ENCODE results near the gene ARID1B.
A peak's percentile ranks its signal among the peaks of the same experiment; 100 is the strongest.
"Not testable (repeated sequence)": the region's sequence is repeated elsewhere in the genome, so short reads cannot be mapped to it uniquely, and the experiment has no call there.

Gene ARID1B

DNA sequence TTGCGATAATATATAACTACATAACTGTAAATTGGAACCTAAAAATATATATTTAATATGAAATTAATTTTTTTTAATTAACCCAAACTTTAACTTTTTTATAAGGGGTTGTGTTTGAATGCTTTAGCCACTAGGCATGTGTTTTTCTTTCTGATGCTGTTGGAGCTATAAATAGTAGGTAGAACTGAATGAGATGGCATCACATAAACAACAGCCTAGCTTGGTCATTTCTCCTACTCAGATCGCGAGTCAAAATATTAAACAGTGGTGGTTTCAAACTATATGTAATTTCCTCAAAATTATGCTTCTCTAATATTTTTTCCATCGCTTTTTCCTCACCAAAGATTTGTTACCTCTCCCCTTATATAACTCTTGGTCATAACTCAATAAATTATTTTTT, 243.2 kb downstream of the ARID1B start:
- DNase-seq (ENCODE audit: low read depth in 2 of 2): no peak

DNA sequence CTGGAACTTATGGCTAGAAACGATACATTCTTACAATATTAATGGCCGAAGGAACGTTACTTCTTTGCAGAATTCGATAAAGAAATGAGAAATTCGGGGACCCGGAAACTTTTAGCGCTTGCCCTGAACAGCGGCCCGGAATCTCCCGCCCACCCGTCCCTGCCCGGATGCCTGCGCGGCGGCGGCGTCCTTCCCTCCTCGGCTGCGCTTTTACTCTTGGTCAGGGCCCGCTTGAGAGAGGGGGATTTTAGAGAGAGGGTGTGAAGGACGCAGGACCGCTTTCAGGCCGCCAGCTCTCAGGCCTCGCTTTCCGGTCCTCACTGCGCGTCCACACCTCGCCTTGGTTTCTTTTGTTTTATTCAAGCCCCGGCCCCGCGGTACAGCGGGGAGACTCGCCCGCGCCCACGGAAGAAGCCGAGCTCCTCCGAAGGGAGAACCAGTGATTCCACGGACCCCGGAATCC, 243.7 kb downstream of the ARID1B start:
- peak; percentile 52 to 53 for DNase-seq (ENCODE audit: low read depth in 2 of 2)

- peak; percentile 80 to 85 for DNase-seq (ENCODE audit: low read depth in 2 of 2)
Observed at GRCh38 chr6:157021344-157021992, 244.3 kb downstream of the ARID1B start.

DNA sequence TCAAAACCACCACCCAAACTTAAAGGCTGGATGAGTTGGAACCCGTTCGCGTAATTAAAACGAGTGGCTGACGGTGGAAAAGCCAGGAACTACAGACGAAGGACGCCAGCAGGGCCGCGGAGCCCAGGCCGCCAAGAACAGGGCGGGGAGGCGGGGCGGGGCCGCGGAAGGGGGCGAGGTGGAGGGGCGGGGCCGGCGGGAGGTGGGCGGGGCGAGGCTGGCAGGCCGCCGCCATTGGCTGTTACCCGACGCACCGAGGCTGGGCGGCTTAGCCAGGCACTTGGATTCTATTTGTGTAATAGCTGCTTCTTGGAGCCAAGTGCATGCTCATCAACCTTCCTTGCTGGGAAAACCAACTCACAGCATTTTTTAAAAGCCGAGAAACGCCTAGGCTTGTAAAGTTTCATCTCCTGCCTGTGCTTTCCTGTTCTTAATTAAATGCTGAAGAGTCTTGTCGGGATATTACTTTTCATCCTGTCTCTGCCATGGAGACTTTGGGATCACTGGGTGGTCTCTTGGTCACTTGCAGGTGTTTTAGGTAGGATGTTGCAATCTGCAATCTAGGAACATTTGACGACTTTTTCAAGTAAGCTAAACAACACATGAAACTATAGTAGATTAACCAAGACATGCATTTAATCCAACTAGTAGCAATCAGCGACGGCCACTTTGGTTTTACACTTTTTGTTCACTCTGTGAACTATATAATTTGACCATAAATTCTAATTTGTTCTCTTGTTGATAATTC, 245.0 kb downstream of the ARID1B start:
- DNase-seq (ENCODE audit: low read depth in 2 of 2): peak; percentile 77 to 82

GRCh38 chr6:157023958-157024357, 246.8 kb downstream of the ARID1B start:
- no peak for DNase-seq (ENCODE audit: low read depth in 2 of 2)

DNA sequence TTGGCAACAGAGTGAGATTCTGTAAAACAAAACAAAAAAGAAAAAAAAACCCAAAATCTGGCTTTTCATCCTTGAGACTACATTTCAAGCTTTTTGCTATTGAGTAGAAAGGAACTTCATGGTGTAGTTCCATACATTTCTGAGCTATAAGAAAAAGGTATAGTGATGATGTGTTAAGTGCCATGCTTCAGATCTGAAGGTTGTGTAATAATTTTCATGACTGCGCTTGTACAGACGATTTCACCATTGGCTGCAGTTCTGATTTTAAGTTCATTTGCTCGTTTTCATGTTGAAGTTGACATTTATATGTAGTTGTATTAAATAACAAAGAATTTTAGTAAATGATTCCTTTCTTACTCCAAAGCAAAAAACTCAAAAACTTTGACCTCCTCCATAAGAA, 247.6 kb downstream of the ARID1B start:
- no peak for DNase-seq (ENCODE audit: low read depth in 2 of 2)

GRCh38 chr6:157025437-157025836, 248.3 kb downstream of the ARID1B start:
- DNase-seq (ENCODE audit: low read depth in 2 of 2): no peak

DNA sequence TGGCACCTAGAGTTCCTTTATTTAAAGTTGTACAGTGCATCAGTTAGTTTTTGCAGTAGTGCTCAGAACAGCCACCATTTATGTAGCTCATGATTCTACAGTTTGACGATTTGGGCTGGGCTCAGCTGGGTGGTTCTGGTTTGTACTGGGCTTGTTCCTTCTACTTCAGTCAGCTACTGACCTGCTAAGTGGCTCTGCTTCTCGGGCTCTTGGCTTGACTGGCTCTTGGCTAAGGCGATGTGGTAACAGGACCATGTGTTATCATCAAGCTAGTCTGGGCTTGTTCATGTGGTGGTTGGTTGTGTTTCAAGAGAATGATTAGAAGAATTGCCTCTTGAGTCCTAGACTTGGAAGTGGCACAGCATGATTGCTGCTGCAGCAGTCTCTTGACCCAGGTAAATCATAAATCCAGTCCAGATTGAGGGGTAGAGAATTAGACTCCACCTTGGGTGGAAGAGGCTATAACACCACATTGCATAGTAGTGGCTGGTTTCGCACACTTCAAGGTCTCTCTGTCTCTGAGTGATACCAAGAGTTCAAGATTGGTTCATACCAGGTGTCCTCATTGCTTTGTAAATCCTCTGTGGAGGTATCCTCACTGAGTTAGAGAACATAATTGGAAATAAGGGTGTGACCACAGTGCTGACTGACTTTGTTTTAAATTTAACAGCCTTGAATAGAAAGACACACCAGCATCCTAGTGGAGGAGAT, 253.0 kb downstream of the ARID1B start:
- no peak for DNase-seq (ENCODE audit: low read depth in 2 of 2)

- DNase-seq (ENCODE audit: low read depth in 2 of 2): no peak
Observed at GRCh38 chr6:157030755-157031154, 253.6 kb downstream of the ARID1B start.

GRCh38 chr6:157032923-157033322, 255.7 kb downstream of the ARID1B start:
- DNase-seq (ENCODE audit: low read depth in 2 of 2): no peak

DNA sequence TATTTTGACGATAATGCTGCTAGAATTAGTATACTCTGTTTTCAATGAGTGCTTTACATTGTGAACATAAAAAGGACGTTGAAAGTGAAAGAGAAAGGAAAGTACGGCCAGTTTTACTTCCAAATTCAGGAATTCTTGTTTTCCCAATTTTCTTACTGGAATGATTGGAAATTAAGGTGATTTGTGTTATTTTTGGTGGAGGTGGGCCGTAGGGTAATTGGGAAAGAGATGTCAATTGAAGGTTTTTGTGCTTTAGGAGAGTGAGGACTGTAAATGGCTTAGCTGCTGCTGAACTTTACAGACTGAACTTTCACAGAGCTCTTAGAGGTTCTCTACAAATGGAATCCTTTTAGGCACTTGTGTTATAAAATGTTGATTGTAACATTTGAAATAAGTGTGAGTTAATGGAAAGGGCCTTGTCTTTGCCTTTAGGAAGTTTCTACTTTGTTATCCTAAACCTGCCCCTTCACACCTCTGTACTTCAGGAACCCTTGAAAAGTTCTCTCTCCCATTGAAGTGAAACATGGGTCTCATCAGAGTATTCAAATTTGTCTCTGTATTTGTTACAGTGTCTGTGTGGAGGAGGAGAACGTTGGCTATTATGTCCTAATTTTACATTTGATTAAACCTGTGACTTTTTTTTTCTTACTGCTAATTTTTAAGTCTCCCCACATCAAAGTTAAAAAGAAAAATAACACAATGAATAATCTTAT, 256.4 kb downstream of the ARID1B start:
- no peak for DNase-seq (ENCODE audit: low read depth in 2 of 2)

DNA sequence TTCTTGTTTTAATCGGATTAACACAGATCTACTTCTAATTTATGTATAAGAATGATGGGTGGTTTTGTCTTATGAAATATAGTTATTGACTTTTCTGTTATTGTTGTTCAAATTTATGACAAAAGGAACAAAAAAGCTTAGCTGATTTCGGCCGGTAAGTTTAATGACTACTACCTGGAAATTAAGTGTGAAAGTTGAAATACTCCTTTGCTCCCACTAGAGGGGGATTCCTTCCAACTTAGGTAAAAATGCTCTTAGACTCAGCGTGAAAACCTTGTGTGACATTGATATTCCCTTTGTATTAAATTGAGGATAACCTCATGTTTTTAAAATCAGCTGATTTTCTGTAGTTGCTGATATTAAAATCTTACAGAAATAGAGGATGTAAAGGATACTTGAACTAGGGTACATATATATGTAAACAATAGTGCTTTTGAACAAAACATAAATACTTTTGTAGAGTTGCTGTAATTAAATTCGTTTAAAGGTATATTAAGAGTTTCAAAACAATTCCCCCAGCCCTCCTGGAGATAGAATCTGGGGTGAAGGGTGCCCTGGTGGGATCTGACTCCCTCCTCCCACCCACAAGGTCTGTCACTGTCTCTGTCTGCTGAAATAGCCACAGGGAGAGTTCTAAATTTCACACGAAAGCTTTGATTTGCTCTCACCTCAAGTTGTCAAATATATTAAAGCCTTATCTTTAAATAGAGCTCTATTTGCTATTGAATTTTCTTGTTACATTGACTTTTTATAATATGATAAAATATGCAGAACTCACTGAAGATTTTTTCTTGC, 257.5 kb downstream of the ARID1B start:
- no peak for DNase-seq (ENCODE audit: low read depth in 2 of 2)

DNA sequence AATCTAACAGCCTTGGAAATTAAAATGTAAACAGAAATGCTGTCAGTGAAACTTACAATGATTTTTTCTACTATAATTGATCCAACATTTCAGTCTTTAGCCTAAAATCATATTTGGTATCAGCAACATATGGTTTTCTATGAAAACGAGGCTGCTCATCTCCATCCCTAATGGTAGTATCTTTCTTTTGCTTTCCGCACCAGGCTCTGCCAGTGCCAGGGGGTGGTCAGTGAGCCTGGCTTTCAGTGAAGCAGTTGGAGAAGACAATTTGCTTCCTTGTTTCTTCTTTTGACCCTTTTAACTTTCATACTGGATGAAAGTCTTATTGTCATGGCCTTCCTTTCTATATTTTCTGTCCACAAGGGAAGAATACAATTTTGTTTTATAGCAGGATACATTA, 258.4 kb downstream of the ARID1B start:
- no peak for DNase-seq (ENCODE audit: low read depth in 2 of 2)

DNA sequence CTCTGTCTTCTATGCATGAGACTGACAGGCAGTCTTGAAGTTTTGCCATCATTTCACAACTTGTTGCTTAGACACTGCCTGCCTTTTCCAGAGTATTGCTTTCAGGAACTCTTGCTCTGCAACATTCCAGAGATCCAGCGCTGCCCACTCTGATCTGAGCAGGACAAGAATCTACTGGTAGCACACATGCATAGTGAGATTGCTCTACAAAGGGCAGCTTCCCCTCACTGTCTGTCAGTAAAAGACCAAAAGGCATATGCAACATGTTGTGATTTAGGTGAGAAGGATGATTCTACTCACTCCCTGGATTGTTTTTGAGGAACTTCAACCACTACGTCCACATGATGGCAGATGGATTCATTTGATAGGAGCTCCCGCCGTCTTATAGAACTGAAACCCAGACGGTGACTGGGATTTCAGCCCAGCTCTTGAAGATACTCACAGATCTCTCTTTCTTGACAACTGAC, 259.1 kb downstream of the ARID1B start:
- DNase-seq (ENCODE audit: low read depth in 2 of 2): no peak

DNA sequence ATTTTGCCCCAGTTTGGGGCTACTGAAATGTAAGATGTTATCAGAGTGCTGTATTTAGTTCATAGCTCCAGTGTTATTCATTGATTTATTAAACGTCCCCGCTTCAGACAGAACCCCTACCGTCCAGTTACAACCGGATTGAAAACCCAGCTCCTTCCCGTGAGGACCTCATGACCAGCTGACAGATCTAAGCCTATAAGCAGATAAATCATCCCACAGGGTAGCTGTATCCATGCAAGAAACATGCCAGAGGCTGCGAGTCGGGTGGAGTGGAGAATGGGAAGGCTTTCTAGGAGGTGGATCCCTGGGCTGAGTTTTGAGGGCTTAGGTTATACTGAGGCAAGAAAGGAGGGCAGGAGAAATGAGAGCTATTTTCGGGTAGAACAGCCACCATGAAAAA, 260.0 kb downstream of the ARID1B start:
- no peak for DNase-seq (ENCODE audit: low read depth in 2 of 2)

- no peak for DNase-seq (ENCODE audit: low read depth in 2 of 2)
Observed at GRCh38 chr6:157038610-157039009, 261.4 kb downstream of the ARID1B start.

DNA sequence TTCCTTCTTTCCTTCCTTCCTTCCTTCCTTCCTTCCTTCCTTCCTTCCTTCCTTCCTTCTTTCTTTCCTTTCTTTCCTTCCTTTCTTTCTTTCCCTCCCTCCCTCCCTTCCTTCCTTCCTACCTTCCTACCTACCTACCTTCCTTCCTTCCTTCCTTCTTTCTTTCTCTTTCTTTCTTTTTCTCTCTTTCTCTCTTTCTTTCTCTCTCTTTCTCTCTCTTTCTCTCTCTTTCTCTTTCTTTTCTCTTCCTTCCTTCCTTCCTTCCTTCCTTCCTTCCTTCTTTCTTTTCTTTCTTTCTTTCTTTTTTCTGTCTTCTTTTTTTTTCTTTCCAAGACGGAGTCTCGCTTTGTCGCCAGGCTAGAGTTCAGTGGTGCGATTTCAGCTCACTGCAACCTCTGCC, 262.5 kb downstream of the ARID1B start:
- not testable (repeated sequence) for DNase-seq (ENCODE audit: low read depth in 2 of 2)

DNA sequence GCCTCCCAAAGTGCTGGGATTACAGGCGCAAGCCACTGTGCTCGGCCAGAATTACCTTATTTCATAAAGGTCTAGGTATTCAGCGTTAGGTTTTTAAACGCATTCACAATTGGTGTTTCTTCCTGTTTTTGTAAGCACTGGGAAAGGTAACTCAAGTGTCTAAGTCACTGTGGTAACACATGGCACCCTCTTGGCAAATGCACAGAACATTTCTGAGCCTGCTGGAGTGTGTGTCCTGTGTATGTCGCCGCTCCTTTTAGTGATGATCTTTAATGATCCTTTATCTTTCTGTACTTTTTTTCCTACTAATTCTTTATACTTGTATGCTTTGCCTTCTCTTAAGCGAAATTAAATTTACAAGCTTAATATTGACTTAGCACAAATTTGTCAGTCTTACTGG, 263.0 kb downstream of the ARID1B start:
- no peak for DNase-seq (ENCODE audit: low read depth in 2 of 2)

DNA sequence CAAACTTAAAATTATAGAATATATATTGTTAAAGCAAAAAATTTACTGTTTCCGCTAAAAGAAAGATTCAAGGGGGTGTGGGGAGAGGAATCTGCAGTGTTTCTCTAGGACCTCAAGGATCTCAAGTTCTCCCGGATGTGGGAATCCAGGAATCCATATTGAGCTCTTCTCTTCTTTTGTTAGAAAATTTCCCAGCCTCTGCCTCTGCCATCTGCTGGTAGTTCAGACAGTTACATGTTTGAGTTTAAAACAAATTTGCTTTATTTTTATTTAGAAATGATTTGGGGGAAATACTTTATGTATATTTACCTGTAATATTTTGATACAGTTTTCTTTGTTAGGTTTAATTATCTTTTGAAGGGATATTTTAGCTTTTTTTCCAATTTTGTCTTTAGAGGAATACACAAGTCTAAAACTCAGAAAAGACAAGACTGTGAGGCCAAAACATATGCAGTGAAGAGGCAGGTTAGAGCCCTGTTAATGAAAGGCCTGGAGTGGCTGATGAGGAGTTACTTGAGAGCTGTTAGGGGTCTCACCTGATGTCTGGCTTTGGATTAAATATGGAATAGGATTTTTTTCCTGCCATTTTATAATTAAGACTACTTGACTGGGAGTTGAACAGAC, 268.8 kb downstream of the ARID1B start:
- DNase-seq (ENCODE audit: low read depth in 2 of 2): no peak

DNA sequence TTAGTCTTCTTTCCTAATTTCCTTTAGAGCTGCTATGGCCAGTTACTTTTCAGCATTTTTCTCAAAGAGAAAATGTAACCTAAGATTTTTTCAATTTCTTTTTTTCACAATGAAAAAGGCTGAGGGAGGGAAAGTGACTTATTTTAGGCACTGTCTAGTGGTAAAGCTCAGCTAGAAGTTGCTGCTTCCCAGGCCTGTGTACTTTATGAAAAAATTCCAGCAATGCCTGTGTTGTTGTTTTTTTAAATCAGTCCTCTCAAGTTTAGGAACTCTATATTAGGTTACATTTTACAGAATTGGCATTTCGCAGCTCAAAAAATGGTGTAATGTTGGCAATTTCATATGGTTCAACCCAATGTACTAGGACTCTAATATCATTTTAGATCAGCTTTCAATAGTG, 269.6 kb downstream of the ARID1B start:
- no peak for DNase-seq (ENCODE audit: low read depth in 2 of 2)

DNA sequence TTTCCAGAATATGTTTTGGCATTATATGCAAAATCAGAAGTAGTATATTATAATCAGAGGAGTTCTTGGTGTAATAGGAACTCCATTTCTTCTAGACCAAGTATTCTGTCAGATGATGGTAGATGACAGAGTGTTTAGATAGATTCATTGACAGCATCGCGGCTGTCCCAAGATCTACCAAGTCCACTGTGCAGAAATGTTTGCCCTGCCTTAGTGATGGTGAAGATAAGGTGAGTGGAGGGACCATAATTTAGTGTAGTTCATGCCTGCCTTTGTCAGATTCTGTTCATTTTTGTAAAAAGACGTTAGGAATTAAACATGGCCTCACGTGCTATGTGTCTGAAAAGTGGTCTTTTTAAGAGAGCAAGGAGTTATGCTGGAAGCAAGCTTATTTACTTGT, 270.1 kb downstream of the ARID1B start:
- no peak for DNase-seq (ENCODE audit: low read depth in 2 of 2)

All from stimulated activated CD4-positive, alpha-beta T cell treated with anti-CD3 and anti-CD28 coated beads, Interleukin-4, amount 100 ng/mL, for 48 hours (primary cell).